ENCODE data around the gene NEAT1.
A peak's percentile ranks its signal among the peaks of the same experiment; 100 is the strongest.

The NEAT1 gene

DNA sequence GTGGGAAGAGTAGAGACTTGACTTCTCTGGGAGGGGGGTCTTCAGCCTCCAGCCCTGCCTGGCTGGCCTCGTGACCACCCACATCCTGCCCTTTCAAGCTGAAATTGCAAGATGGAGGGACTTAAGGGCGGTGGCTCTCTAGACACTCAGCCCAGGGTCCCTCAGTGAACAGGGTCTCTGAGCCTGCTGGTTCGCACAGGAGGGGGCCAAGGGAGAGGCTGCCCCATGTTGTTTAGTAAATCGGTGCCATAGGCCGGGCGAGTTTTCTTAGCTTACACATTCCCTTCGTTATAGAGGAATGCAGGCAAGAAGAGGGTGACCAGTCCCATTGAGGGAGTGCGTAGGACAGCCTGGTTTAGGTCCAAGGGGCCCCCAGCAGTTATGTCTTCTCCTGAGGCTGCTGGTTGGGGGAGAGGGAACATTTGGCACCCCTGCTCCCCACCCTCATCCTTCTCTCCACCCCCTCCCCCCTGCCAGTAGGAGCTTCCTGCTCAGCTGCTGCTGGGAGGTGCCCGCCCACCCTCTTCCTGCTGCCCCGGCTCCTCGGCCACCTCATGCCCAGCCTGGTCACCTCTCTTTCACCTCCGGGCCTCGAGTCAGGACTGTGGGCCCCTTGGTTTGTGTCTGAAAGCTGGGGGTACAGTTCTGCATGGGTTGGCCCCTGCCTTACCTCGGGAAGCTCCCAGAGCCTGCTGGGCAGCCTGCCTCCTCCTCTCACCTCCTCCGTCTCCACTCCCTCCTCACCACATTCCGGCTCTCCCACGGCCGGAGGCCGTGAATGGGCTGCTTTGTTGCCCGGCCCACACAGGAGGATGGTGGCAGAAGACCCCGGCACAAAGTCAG is 32.3 kb upstream of the NEAT1 start:
- TF ChIP-seq POLR2AphosphoS5 (IDR thresholded peaks at IDR 0.05; ENCODE audit: low read depth, low read length) (peak; percentile 18; the same call in 1 of the 2 replicates), REST (IDR thresholded peaks at IDR 0.05; ENCODE audit: insufficient read depth in 1 of 2, low read depth in 2 of 2, low read length in 2 of 2) (no peak)

GRCh38 chr11:65390996-65391395 is 31.6 kb upstream of the NEAT1 start:
- TF ChIP-seq SIN3A (IDR thresholded peaks at IDR 0.05; ENCODE audit: borderline replicate concordance, insufficient read depth, low read length) = peak; percentile 74; the same call in 1 of the 2 replicates
- no peak for TF ChIP-seq FOXP2 (optimal IDR thresholded peaks at IDR 0.05; ENCODE audit: borderline replicate concordance, extremely low read depth, extremely low read length, insufficient read depth)
- peak in 1 of 2 experiments; percentile 74; a peak in 2 of 4 replicates for TF ChIP-seq REST (IDR thresholded peaks at IDR 0.05; ENCODE audit: insufficient read depth in 1 of 2, low read depth in 2 of 2, low read length in 2 of 2)
- 0 out of 2 replicates have a peak, but pooled peaks have one; percentile 38 for TF ChIP-seq TAF1 (IDR thresholded peaks at IDR 0.05; ENCODE audit: borderline replicate concordance, insufficient read depth, low read length)
- no peak for TF ChIP-seq POLR2AphosphoS5 (IDR thresholded peaks at IDR 0.05; ENCODE audit: low read depth, low read length)

- TF ChIP-seq FOXP2 (optimal IDR thresholded peaks at IDR 0.05; ENCODE audit: borderline replicate concordance, extremely low read depth, extremely low read length, insufficient read depth) = no peak
- no peak for TF ChIP-seq SIN3A (IDR thresholded peaks at IDR 0.05; ENCODE audit: borderline replicate concordance, insufficient read depth, low read length)
- TF ChIP-seq REST (IDR thresholded peaks at IDR 0.05; ENCODE audit: insufficient read depth in 1 of 2, low read depth in 2 of 2, low read length in 2 of 2) = no peak
- no peak for TF ChIP-seq POLR2AphosphoS5 (IDR thresholded peaks at IDR 0.05; ENCODE audit: low read depth, low read length)
- TF ChIP-seq TAF1 (IDR thresholded peaks at IDR 0.05; ENCODE audit: borderline replicate concordance, insufficient read depth, low read length) = no peak
These were observed 30.3 kb upstream of the NEAT1 start for GRCh38 chr11:65392186-65392829.

GRCh38 chr11:65392899-65393298 is 29.7 kb upstream of the NEAT1 start:
- TF ChIP-seq FOXP2 (optimal IDR thresholded peaks at IDR 0.05; ENCODE audit: borderline replicate concordance, extremely low read depth, extremely low read length, insufficient read depth) (no peak), TAF1 (IDR thresholded peaks at IDR 0.05; ENCODE audit: borderline replicate concordance, insufficient read depth, low read length) (no peak), POLR2AphosphoS5 (IDR thresholded peaks at IDR 0.05; ENCODE audit: low read depth, low read length) (no peak), SIN3A (IDR thresholded peaks at IDR 0.05; ENCODE audit: borderline replicate concordance, insufficient read depth, low read length) (no peak), REST (IDR thresholded peaks at IDR 0.05; ENCODE audit: insufficient read depth in 1 of 2, low read depth in 2 of 2, low read length in 2 of 2) (no peak)
